ELR (cell line): ENCODE data around the gene PTPRT.

ENCODE experiments used
- DNase-seq: peaks from one replicate; pipeline ENCODE4 v3.0.0-alpha.2; 2015; ENCODE audit warnings: low read depth

The PTPRT gene

DNA sequence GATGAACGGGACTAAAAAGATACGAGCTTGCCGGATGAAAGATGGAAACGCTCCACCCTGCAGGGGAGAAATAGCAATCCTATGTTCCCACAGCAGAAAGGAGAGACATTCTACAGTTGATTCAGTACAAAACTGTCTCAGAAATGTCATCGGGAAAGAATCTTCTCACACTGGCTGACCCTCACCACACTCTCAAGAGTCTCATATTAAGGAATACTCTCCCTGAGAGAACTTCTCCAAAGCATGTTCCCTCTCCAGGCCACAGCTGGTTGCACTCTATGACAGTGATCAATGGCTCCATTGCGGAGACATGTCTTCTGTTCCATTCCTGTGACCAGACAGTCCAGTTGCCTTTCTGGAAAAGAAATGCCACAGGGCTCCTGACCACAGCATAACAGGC is 813.6 kb downstream of the PTPRT start:
- no peak for DNase-seq

DNA sequence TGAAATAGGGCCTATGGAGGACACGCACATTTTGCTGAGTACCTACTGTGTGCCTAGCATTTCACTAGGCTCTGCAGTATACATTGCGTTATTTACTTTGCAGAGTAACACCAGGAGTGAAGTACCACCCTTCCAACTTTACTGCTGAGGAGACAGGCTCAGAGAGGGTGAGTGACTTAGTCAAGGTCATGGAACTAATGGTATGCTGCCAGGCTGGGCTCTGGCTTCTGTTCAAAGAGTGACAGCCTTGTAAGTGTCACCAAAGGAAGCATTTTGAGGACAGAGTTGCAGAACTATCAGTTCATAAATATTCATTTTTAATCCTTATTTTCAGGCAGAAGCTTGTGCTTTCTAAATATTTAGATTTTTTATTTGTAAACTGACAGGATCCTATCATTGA is 816.7 kb downstream of the PTPRT start:
- no peak for DNase-seq

DNA sequence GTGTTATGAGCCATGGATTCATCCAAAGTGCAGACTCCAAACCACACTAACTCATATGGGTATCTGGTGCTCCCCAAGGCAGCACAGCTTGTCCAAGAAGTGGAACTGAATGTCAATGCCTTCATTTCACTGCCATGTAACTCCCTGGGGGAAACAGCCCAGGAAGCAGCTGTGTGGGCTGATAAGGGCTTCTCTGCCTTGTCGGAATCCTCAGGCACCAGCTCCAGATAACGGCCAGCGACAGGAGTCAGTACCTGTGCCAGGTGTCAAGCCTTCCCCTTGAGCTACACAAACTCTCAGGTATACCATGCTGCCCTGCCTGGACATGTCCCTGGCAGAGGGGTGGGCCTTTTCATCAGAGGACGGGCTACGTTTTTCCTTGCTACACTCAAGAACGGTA is 819.6 kb downstream of the PTPRT start:
- no peak for DNase-seq

DNA sequence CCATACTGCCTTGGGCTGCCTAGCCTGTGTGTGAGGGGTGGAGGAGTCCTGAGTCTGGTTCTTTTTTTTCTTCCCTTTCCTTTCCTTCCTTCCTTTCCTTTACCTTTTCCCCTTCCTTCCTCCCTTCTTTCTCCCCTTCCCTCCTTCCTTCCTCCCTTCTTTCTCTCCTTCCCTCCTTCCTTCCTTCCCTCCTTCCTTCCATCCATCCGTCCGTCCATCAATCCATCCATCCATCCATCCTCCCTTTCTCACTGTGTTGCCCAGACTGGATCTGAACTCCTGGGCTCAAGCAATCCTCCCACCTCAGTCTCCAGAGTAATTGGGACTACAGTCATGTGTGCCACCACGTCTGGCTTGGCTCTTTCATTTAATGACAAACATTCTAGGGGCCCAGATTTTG is 820.8 kb downstream of the PTPRT start:
- DNase-seq = no peak

DNA sequence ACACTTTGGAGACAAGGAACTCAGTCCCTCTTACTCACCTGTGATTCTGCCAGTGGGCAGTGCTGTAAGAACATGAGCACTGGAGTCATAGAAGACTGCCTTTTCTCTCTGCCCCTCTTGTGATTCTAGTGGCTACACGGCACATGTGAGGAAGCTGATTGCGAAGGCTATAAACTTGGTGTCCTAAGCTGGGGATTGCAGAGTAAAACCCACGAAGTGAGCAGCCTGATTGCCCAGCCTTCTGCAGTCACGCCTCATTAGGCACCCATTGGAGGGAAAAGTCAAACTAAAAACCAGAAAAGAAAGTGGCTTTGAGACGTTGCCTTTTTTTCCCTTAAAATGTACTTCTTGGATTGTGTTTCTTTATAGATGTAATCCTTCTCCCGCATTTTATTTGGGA is 823.1 kb downstream of the PTPRT start:
- no peak for DNase-seq

DNA sequence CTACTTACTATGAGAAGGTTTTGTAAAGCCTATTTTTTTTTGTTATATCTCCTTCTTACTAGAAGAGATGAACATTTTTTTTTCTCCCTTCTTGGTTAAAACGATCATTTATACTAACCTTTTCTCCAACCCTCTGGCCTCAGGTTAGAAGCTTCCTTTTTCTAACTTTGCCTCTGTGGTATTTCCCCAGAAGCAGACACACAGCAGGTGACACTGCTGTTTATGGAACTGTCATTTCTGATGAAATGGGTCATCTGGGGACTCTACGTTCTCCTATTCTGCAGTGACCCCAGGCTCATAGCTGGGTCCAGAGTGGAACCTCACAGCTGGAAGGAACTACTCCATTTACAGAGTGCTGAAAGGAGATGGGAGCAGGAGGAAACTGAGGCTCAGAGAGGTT is 825.3 kb downstream of the PTPRT start:
- DNase-seq = no peak

DNA sequence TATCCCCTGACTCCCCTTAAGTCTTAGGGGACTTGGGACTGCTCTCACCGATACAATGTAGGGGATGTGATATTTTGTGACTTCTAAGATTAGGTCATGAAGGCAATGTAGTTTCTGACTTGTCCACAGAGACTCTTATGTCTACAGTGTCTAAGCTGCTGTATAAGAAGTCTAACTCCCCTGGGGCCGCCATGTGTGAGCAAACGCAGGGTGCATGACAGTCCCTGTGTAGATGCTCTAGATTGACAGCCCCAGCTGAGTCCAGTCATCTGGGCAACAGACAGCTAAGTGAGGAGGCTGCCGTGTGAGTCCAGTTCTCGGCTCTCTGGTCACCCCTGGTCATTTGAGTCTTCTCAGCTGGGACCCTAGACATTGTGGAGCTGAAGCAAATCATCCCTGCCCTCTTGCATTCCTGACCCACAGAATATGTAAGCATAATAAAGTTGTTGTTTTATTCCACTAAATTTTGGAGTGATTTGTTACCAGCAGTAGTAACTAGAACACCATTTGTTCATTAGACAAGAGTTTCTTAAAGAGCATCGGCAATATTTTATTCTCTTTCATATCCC is 828.2 kb downstream of the PTPRT start:
- DNase-seq = no peak

DNA sequence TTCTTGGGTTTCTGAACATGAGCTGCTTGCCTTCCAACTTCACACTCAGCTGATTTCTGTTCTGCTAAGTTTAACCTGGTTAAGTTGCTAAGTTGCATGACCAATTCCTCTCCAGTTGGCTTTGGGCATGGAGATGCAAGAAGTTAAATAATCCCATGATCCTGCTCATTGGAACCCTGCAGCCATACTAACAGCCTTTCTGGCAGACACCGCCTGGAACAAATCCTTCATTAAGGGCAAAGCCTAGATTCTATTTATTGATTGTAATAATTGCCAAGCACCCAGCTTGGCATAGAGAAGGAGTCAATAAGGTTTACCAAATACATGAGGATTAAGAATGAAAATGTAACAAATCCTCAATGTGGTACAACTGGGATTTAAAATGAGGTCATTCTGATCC is 829.1 kb downstream of the PTPRT start:
- no peak for DNase-seq

DNA sequence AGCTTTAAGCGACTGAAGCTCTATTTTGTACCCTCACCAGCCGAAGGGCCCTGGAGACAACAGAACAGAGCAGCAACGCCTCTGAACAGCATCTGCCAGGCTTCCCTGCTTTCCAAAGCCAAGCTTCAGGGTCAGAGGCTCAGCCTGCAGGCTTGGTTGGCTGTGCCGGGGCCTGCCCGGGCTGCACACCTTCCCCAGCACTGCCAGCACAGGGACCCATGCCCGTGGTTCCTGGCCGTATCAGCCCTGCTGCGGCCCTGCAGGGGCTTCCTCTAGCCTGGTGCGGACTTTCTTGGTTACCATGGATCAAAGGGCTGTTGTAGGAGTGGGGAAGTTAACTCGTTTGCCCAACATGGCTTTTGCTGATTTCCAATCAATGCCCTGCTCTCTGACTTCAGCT is 830.1 kb downstream of the PTPRT start:
- DNase-seq = no peak

DNA sequence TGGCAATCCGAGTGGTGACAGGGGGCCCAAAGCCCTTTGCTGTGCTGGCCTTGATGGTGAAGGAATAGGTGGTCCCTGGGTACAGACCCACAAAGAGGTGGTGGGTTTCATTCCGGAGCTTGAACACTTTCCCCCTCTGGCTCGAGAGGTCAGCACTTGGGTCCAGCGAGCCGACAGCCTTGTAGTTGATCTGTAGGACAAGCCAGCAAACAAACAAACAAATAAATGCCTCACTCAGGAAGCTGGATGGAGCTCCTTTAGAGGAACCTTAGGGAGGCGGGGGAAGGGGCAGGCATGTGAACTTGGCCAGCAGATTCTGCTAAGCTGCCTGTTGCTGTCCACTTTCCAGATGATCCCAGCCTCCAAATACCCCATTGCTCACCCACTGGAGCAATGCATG is 837.6 kb downstream of the PTPRT start:
- no peak for DNase-seq

DNA sequence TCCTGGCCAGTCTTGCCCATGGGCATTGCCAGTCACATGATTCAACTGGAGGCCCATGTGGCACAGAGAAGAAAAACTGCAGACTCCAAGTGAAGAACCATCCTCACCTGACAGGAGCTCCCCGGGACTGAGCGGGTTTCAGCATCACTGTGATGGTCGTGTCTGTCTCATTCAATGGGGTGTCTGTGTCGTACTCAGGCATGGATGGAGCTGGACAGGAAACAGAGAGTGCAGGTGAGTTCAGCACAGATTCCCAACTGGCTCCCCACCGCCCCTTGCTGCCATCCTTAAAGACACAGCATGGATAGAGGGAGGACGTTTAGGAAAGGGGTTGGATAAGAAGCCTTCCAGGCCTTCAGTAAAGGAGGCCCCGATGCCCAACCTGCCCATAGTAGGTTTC is 839.2 kb downstream of the PTPRT start:
- no peak for DNase-seq

DNA sequence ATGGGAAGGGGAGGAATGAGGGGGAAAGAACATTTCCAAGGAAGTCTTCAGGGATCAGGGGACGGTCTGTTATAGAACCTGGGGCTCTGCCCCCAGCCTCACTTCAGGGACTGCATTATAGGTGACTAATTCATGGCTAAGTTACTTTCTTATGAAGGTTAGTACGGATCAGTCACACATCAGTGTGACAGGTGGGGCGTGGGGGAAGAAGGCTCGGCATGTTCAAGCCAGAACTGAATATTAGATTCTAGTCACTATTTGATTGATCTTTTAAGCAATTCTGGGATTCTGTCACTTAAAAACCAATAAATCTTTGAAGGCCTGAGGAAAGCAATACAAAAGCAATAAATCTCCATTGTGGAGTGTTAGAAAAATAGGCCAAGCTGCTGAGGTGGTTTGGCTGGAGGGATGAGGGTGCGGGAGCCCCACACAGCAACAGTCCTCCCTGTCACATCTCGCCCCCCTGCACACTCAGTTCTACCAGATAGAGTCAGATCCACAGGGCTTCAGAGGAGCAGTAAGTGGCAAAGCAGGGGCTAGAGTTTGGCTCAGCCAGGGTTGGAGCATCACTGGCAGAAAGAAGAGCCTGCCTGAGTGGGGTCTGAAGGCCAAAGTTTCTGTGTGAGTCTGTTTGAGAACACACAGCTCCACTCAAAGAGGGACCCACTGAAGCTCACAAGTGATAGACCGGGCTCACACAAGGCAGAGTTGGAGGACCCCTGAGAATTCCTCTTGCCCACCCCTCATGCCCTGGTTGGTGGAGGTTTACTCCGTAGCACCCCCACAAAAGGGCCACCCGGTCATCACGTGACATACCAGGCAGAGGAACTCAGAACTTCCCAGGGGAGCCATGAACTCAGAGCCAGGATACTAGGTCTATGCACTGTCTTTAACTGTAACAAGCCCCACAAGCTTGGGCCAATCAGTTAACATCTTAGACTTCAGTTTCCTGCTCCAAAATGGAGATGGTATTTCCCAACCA is 843.2 kb downstream of the PTPRT start:
- DNase-seq = no peak

DNA sequence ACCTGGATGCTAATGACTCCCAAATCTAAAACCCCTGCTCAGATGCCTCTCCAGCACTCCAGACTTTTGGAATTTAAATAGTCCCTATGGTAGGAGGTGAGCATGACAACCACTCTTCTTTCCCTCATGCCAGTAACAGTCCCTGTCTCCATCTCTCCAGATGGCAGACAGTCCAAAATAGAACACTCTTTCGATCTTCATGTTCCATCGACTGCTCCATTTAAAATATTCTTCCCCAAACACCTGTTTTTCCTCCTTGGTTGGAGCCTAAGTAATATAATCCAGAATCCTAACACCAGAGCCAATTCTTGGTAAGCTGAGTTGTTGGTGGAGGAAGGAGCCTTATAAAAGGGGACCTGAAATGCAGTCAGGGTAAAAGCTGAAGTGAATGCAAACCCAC is 848.1 kb downstream of the PTPRT start:
- no peak for DNase-seq

DNA sequence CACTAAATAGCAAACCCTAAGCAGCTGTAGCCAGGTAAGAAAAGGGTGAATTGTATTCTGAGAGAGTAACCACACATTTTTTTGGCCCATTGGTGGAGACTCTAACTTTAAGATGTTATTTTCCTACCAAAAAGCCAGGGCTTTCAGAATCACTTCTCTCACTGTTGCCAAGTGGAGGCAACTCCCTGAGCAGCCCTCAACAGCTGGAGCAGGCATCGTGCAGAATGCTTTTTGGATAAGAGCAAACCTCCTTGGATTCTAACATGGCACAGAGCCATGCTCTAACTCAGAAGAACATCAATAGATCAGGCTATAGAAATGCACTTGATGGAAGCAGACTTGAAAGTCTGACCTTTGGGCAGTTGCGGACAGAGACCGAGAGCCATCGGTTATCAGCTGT is 849.3 kb downstream of the PTPRT start:
- no peak for DNase-seq

DNA sequence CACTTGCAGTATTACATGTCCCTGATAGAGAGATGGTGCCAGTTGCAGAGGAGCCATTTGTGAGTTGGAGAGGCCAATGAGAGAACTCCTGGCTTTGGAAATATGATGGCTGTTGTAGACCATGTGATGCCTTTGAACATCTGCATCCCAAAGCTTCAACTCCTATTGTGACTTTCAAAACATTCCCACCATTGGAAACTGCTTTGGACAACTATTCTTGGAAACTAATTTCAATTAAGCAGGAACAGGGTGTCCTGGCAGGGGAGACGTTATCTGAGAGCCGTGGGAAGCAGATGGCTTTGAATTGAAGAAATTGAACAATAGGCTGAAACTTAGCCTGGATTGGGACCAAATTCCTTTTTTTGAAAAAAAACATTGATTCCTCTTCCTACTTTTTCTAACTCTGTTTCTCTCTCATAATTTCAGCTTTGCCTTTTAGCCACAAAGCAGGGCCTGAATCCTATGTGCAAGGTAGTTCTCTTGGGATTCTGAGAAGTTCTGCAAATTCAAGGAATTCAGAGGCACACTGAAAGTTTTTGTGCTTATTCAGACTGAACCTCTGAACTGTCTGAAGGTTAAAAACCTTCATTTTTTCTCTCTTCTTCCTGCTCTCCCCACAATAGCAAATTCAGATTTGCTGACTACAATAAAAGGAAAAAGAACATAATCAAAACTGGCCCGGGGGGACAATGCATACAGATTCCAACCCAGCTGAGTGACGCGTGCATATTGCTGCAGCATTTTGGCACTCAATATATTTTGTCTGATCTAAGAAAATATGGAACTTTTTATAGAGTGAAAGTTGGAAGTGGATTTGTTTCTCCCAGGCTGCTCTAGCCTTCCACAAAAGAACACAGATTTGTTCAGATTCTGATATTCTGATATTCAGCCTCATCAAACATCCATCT is 851.2 kb downstream of the PTPRT start:
- DNase-seq = no peak

DNA sequence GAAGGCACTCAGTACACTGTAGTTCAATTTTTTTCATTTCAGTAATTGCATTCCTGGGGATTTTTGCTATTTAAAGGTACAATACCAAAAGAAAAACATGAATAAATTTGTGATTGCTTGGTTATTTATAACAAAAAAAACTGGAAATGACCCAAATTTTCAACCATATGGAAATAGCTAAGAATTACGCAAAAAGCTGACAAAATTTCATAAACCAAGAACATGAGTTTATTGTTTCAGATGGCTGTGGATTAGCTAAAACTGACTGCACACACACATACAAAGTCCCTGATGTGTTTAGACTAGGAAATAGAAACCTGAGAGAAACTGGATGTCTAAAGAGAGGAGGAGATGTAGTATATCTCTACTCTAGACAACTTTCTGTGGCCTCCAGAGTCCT is 853.1 kb downstream of the PTPRT start:
- DNase-seq = no peak

DNA sequence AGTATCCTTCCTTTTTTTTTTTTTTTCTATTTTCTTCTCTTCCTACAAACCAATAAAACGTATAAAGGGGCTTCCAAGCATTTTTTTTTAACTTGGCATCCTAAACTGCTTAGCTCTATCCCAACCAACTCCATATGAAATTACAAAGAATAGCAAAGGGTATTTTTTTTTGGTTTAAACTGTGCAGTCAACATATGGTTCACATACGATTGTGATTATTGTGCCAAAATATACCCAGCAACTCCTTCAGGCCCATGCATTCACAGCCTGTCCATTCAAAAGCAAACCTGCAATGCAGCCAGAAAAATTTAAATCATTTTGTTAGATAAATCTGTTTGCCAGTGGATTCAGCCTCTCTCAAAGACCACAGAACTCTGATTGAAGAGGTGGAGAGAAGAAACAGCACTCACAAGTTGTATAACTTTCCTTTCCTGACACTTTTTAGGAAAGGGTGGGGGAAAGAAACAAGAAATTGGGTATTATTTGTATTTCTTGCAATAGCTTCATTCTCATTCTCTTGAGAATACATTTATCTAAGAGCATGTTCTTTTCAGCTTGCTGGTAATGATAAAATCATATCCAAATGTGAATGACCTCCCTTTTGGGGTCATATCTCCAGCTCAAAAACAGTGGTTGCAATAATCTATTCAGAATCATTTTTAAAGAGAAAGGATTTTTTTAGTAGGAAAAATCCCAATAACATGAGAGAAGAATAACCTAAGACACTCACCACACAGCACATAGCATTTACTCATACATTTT is 870.3 kb downstream of the PTPRT start:
- DNase-seq = no peak

DNA sequence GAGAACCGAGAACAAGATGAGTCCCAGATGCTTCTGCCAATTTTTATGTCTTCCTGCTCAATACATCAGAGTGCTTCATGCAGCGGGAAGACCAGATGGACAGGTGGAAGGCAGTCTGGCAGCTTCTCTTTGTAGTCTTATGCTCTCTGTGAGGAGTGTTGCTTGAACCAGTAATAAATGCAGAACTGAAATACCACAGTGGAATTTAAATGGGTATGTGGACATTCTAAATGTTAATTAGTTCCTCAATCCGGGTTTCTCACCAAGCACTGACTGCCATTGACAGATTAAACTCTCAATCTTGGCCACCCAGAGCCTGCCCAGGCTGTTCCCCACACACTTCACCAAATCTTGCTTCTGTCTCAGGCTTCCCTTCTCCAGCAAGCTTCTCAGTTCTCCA is 876.0 kb downstream of the PTPRT start:
- DNase-seq = no peak

DNA sequence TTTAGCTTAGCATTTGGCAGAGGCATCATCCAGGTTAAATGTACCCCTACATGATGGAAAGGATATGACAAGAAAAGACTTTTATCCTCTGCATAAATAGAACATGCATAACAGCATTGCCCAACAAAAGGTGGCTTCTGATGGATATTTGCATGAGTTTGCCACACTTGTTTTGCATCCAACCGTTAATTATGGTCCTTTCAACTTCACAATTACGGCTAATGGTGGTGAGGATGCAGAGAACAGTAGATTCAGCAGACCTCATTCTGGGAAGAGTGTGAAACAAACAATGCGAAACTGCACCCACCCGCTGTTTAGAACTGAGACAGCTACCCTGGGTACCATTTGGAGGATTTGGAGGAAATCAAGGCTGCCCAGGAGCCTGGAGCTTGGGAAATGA is 880.7 kb downstream of the PTPRT start:
- no peak for DNase-seq

DNA sequence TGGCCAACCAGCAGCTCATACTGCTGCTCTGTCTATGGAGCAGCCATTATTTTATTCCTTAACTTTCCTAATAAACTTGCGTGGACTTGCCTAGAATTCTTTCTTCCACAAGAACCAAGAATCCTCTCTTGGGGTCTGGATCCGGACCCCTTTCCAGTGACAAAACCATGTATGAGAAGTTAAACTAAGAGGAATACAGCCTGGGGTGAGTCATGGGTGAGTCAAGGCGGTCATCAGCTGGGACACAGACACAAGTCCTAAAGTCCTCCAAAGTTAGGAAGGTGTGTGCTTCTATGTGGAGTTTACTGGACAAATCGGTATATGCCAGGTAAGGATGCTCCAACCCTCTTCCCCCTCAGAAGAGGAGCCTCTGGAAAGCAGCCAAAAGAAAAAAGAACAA is 881.5 kb downstream of the PTPRT start:
- DNase-seq = no peak

DNA sequence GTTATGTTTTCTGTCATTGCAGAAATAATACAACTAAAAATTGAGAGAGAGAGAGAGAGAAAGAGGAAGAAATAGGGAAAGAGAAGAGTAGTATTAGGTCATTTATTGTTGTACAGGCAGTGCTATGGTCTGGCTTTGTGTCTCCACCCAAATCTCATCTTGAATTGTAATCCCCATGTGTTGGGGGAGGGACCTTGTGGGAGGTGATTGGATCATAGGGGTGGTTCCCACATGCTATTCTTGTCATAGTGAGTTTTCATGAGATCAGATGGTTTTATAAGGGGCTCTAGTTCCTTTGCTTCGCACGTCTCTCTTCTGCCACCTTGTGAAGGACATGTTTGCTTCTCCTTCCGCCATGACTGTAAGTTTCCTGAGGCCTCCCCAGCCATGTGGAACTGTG is 894.1 kb downstream of the PTPRT start:
- no peak for DNase-seq

DNA sequence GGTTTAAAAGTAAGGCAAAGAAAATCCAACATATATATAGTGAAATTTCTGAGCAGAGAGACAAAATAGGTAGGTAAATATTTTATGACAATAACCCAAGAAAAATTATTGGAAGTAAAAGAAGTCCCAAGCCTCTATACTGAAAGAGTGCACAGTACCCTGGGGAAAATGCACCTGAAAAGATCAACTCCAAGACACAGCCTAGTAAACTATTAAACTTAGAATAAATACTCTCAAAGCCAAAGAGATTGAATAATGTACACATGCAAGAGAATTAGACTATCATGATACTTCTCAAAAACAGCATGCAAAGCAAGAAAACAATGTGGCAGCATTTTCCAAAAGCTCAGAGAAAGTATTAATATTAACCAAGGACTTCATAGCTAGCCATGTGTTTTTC is 894.7 kb downstream of the PTPRT start:
- no peak for DNase-seq
